SK-N-SH treated with all-trans-retinoic acid at 6 μM for 48 hours (cell line): ENCODE data around the gene TANGO6.

Source experiments
- ARNTL ChIP-seq: fragments of 450-650 bp; formaldehyde crosslinking; IDR thresholded peaks from 2 replicates; pipeline ENCODE4 v1.5.0; 2020; ENCODE audit warnings: low read depth, mild to moderate bottlenecking, moderate library complexity, borderline replicate concordance
- CSDC2 ChIP-seq: fragments of 250-450 bp; sonication (Bioruptor Pico); IDR thresholded peaks from 2 replicates; pipeline ENCODE4 v1.5.0; 2020; ENCODE audit warnings: mild to moderate bottlenecking, moderate library complexity
- CSRNP3 ChIP-seq: fragments of 250-450 bp; sonication (Bioruptor Pico); IDR thresholded peaks from 2 replicates; pipeline ENCODE4 v1.5.1; 2021; ENCODE audit warnings: mild to moderate bottlenecking, moderate library complexity
- OSR1 ChIP-seq: fragments of 250-450 bp; sonication (Bioruptor Pico); IDR thresholded peaks from 2 replicates; pipeline ENCODE4 v1.8.0; 2022; ENCODE audit warnings: moderate library complexity, mild to moderate bottlenecking, inconsistent platforms
- PPARA ChIP-seq: fragments of 250-450 bp; sonication (Bioruptor Pico); IDR thresholded peaks from 2 replicates; pipeline ENCODE4 v1.5.0; 2020; ENCODE audit warnings: mild to moderate bottlenecking, borderline replicate concordance
- RARB ChIP-seq: fragments of 250-450 bp; sonication (Bioruptor Pico); IDR thresholded peaks from 2 replicates; pipeline ENCODE4 v1.8.0; 2021; ENCODE audit warnings: mild to moderate bottlenecking, moderate library complexity
- SNAI2 ChIP-seq: fragments of 250-450 bp; sonication (Bioruptor Pico); IDR thresholded peaks from 2 replicates; pipeline ENCODE4 v1.5.0; 2020; ENCODE audit warnings: mild to moderate bottlenecking, moderate library complexity
- TOX ChIP-seq: fragments of 250-450 bp; sonication (Bioruptor Pico); IDR thresholded peaks from 2 replicates; pipeline ENCODE4 v1.8.0; 2021; ENCODE audit warnings: mild to moderate bottlenecking, moderate library complexity, borderline replicate concordance
- ZFP3 ChIP-seq: fragments of 250-450 bp; sonication (Bioruptor Pico); IDR thresholded peaks from 2 replicates; pipeline ENCODE4 v1.5.0; 2020; ENCODE audit warnings: mild to moderate bottlenecking, moderate library complexity
- ZFP30 ChIP-seq: fragments of 450-650 bp; formaldehyde crosslinking; IDR thresholded peaks from 2 replicates; pipeline ENCODE4 v1.5.0; 2022; ENCODE audit warnings: mild to moderate bottlenecking, moderate library complexity
- ZNF565 ChIP-seq: fragments of 450-650 bp; formaldehyde crosslinking; conservative IDR thresholded peaks from 2 replicates; pipeline ENCODE4 v1.5.0; 2020; ENCODE audit warnings: low read depth, mild to moderate bottlenecking, moderate library complexity
- TF ChIP-seq, protein P1 (sequence below): fragments of 250-450 bp; sonication (Bioruptor Pico); IDR thresholded peaks from 2 replicates; pipeline ENCODE4 v1.5.0; 2020; ENCODE audit warnings: mild to moderate bottlenecking, moderate library complexity

- TF ChIP-seq RARB (no peak), SNAI2 (CRISPR knock-in tag) (no peak), OSR1 (no peak), PPARA (no peak), ZNF565 (no peak), ZFP3 (CRISPR knock-in tag) (no peak), ZFP30 (no peak), TOX (CRISPR knock-in tag) (no peak), CSDC2 (CRISPR knock-in tag) (no peak), ARNTL (no peak), CSRNP3 (no peak)
- TF ChIP-seq, protein P1, sequence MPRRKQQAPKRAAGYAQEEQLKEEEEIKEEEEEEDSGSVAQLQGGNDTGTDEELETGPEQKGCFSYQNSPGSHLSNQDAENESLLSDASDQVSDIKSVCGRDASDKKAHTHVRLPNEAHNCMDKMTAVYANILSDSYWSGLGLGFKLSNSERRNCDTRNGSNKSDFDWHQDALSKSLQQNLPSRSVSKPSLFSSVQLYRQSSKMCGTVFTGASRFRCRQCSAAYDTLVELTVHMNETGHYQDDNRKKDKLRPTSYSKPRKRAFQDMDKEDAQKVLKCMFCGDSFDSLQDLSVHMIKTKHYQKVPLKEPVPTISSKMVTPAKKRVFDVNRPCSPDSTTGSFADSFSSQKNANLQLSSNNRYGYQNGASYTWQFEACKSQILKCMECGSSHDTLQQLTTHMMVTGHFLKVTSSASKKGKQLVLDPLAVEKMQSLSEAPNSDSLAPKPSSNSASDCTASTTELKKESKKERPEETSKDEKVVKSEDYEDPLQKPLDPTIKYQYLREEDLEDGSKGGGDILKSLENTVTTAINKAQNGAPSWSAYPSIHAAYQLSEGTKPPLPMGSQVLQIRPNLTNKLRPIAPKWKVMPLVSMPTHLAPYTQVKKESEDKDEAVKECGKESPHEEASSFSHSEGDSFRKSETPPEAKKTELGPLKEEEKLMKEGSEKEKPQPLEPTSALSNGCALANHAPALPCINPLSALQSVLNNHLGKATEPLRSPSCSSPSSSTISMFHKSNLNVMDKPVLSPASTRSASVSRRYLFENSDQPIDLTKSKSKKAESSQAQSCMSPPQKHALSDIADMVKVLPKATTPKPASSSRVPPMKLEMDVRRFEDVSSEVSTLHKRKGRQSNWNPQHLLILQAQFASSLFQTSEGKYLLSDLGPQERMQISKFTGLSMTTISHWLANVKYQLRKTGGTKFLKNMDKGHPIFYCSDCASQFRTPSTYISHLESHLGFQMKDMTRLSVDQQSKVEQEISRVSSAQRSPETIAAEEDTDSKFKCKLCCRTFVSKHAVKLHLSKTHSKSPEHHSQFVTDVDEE (CRISPR knock-in tag), result no peak
These were observed 271.1 kb downstream of the TANGO6 start for GRCh38 chr16:69114346-69114975.
